Osteoblast (primary cell): ENCODE measurements around the gene GNAL. TPM values are rescaled to one million over a fixed set of nuclear protein-coding genes. Genes with fewer than 3 reads are reported as not detected.
"Not testable (repeated sequence)": the region's sequence is repeated elsewhere in the genome, so short reads cannot be mapped to it uniquely, and the experiment has no call there.

ENCODE experiments used
- DNase-seq: peaks from one replicate; pipeline ENCODE4 v3.0.0; 2011; ENCODE audit warnings: low spot score, mixed read lengths; ENCODE audit not compliant: insufficient read length; ENCODE audit errors: missing footprints
- H2AFZ ChIP-seq: 2 replicates; pipeline ENCODE4 v1.6.0; 2011; ENCODE audit warnings: mild to moderate bottlenecking, low read length
- H3K27ac ChIP-seq: 2 replicates; pipeline ENCODE4 v1.5.1; 2011; ENCODE audit warnings: mild to moderate bottlenecking, low read depth, low read length, moderate library complexity
- H3K27me3 ChIP-seq: 2 replicates; pipeline ENCODE4 v1.6.0; 2012; ENCODE audit warnings: mild to moderate bottlenecking, control low read depth, inconsistent platforms, low read length, moderate library complexity; ENCODE audit not compliant: insufficient read depth
- H3K36me3 ChIP-seq: 2 replicates; pipeline ENCODE4 v1.5.1; 2011; ENCODE audit warnings: mild to moderate bottlenecking, low read length, control low read depth, moderate library complexity; ENCODE audit not compliant: insufficient read depth
- H3K4me1 ChIP-seq: 2 replicates; pipeline ENCODE4 v1.5.1; 2011; ENCODE audit warnings: mild to moderate bottlenecking, low read length, control low read depth, moderate library complexity; ENCODE audit not compliant: insufficient read depth
- H3K4me2 ChIP-seq: 2 replicates; pipeline ENCODE4 v1.6.0; 2011; ENCODE audit warnings: mild to moderate bottlenecking, low read length; ENCODE audit not compliant: insufficient read depth
- H3K4me3 ChIP-seq: fragments of 200-600 bp; sonication (generic); 3 replicates; pipeline ENCODE4 v1.5.1; 2012; ENCODE audit warnings: mild to moderate bottlenecking, low read length, inconsistent platforms; ENCODE audit not compliant: insufficient read depth
- H3K79me2 ChIP-seq: 2 replicates; pipeline ENCODE4 v1.6.0; 2012; ENCODE audit warnings: mild to moderate bottlenecking, low read length, control low read depth, inconsistent platforms; ENCODE audit not compliant: insufficient read depth
- H3K9me3 ChIP-seq: 2 replicates; pipeline ENCODE4 v1.5.1; 2011; ENCODE audit warnings: low read depth, low read length, control low read depth
- H4K20me1 ChIP-seq: 2 replicates; pipeline ENCODE4 v1.6.0; 2012; ENCODE audit warnings: mild to moderate bottlenecking, low read length, control low read depth; ENCODE audit not compliant: insufficient read depth
- CTCF ChIP-seq: IDR thresholded peaks from 2 replicates; pipeline ENCODE4 v1.5.1; 2011; ENCODE audit warnings: mild to moderate bottlenecking, low read depth, low read length, moderate library complexity; ENCODE audit errors: extremely low read depth
- total RNA-seq: library from RNA; depleted of rRNA; stranded (reverse); fragments of >200 nt; gene quantifications from 2 replicates; pipeline ENCODE4 v1.2.3, GENCODE V29; 2012

GNAL gene
- total RNA-seq, 1 donor, result 0.72 TPM

GRCh38 chr18:11849841-11850634 is 161.0 kb downstream of the GNAL start:
- Histone ChIP-seq H3K4me1 (peaks cover 20% of the 10 kb centered on the region), H3K36me3 (no peaks in the 10 kb centered on the region), H3K9me3 (no peaks in the 10 kb centered on the region), H3K79me2 (peaks cover 34% of the 10 kb centered on the region), H3K27ac (peak overlapping the region; percentile 97), H4K20me1 (no peaks in the 10 kb centered on the region), H3K27me3 (no peaks in the 10 kb centered on the region), H3K4me3 (peak overlapping the region; percentile 94), H2AFZ (peak overlapping the region; percentile 90), H3K4me2 (peak overlapping the region; percentile 90)
- TF ChIP-seq CTCF, result no peak
- peak; percentile 80 for DNase-seq

GRCh38 chr18:11850821-11851145 is 161.7 kb downstream of the GNAL start:
- Histone ChIP-seq H3K79me2 (peaks cover 34% of the 10 kb centered on the region), H3K4me1 (peaks cover 21% of the 10 kb centered on the region), H2AFZ (peak overlapping the region; percentile 32), H3K27me3 (no peaks in the 10 kb centered on the region), H4K20me1 (no peaks in the 10 kb centered on the region), H3K4me3 (peak overlapping the region; percentile 94), H3K4me2 (peak overlapping the region; percentile 90), H3K36me3 (no peaks in the 10 kb centered on the region), H3K27ac (peak overlapping the region; percentile 97), H3K9me3 (no peaks in the 10 kb centered on the region)
- DNase-seq, result peak; percentile 83
- TF ChIP-seq CTCF, result no peak

GRCh38 chr18:11851146-11851805 is 162.2 kb downstream of the GNAL start, which contains the start of gene CHMP1B:
Gene CHMP1B (plus strand): TSS chr18:11851413. CDS start chr18:11851512, 99 bp downstream.
- H3K27ac ChIP-seq, result peak within 1 kb of the TSS; percentile 97
- H3K9me3 ChIP-seq, result no peaks in the 10 kb centered on the region
- no peaks in the 10 kb centered on the region for H4K20me1 ChIP-seq
- H2AFZ ChIP-seq, result peak within 1 kb of the TSS; percentile 90
- H3K36me3 ChIP-seq, result no peaks in the 10 kb centered on the region
- no peak for TF ChIP-seq CTCF
- H3K79me2 ChIP-seq, result peaks cover 34% of the 10 kb centered on the region
- H3K27me3 ChIP-seq, result no peaks in the 10 kb centered on the region
- DNase-seq, result peak; percentile 92
- H3K4me3 ChIP-seq, result peak within 1 kb of the TSS; percentile 94
- H3K4me2 ChIP-seq, result peak within 1 kb of the TSS; percentile 90
- H3K4me1 ChIP-seq, result peaks cover 26% of the 10 kb centered on the region

GRCh38 chr18:11851806-11852337 is 162.8 kb downstream of the GNAL start:
- Histone ChIP-seq H3K4me3 (peak overlapping the region; percentile 94), H3K9me3 (no peaks in the 10 kb centered on the region), H3K4me2 (peak overlapping the region; percentile 90), H3K4me1 (peaks cover 32% of the 10 kb centered on the region), H3K79me2 (peaks cover 34% of the 10 kb centered on the region), H2AFZ (no peak overlapping the region), H3K36me3 (no peaks in the 10 kb centered on the region), H3K27ac (peak overlapping the region; percentile 97), H4K20me1 (no peaks in the 10 kb centered on the region), H3K27me3 (no peaks in the 10 kb centered on the region)
- TF ChIP-seq CTCF, result no peak
- DNase-seq, result no peak

- H2AFZ ChIP-seq, H3K36me3 ChIP-seq, H3K4me2 ChIP-seq, DNase-seq, H4K20me1 ChIP-seq, H3K4me3 ChIP-seq, H3K9me3 ChIP-seq, H3K27me3 ChIP-seq: not testable (repeated sequence)
- peaks cover 34% of the 10 kb centered on the region for H3K79me2 ChIP-seq
- H3K27ac ChIP-seq, result peak overlapping the region; percentile 97
- peaks cover 47% of the 10 kb centered on the region for H3K4me1 ChIP-seq
Observed at GRCh38 chr18:11854554-11854953, 165.5 kb downstream of the GNAL start.
